Measurements from ENCODE around the gene P2RX4.
"Not testable (repeated sequence)": the region's sequence is repeated elsewhere in the genome, so short reads cannot be mapped to it uniquely, and the experiment has no call there.

Gene P2RX4

DNA sequence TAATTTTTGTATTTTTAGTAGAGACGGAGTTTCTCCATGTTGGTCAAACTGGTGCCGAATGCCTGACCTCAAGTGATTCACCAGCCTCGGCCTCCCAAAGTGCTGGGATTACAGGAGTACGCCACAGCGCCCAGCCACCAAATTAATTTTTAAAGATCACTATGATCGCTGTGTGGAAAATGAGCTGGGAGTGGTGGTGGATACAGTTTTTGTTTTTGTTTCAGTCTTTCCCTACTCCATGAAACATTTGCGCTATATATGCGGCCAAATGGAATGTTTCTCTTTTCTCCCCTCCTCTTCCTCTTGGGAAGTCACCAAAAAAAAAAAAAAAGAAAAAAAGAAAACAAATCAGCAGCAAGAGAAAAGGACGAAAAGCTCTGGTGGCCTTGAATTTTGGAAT, 20.8 kb upstream of the P2RX4 start:
- no peak for FAIRE-seq

DNA sequence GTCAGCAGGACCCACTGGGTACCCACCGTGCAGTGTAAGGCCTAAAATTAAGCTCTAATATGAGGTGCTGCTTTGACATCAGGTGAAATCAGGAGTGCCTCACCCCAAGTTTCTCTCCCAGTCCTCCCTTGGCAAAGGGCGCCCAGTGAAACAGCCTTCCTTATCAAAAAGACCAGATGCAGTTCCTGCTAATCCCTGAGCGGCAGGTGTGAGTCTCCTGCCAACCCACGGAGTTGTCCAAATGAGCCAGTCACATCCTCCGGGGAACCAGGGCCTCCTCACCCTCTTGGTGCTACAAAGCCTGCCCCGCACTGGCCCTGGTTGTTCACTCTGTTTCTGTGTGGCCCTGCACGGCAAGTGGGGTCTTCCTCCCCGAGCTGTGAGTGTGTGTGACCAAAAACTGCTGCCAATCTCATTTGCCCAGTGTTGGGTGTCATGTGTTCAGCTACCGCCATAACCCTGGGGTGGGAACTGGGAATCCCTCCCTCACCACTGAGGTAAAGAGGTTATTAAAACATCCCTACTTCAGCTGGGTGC, 20.2 kb upstream of the P2RX4 start:
- no peak for FAIRE-seq

DNA sequence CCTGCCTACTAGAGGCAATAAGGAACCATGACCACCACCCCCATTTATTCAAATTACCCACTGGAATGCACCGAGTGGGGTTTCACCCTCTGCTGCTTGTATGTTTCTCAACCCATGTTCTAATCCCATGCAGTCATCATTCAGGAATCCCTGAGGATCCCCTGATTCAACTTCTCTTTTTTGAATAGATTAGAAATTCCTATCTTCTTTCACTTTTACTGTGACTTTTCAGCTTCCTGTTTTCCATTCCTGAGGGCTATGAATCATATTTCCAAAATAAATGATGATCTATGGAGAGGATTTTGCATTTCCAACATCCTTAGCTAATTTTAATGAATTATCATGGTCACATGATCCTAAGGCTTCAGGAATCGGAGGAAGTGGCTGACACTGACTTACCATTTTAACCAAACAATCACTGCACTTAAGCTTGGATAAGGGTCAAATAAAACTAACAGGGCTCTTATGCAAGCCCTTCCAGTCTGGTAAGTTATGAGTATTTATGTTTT, 19.4 kb upstream of the P2RX4 start:
- no peak for FAIRE-seq

DNA sequence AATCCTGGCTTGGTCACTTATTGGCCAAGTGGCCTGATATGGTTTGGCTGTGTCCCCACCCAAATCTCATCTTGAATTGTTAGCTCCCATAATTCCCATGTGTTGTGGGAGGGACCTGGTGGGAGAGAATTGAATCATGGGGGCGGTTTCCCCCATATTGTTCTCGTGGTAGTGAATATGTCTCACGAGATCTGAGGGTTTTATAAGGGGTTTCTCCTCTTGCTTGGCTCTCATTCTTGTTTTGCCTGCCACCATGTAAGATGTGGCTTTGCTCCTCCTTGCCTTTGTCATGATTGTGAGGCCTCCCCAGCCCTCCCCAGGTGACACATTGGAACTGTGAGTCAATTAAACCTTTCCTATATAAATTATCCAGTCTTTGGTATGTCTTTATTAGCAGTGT, 18.8 kb upstream of the P2RX4 start:
- FAIRE-seq, result no peak

DNA sequence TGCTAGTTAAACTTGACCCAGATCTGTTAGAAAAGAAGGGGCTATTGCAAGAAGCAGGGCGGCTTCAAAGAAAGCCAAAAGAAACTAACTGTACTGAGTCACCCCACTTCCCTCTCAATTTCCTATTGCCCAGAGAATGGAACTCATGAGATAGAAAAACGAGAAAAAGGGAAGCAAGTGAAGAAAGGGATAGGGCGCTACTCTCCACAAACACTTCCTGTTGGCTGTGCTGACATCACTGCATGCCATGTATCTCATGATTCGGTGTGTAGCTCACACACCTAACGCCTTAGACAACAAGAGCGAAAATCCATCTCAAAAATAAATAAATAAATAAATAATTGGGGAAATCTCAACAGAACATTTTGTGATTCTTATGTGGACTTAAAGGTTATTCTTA, 13.0 kb upstream of the P2RX4 start:
- FAIRE-seq, result no peak

DNA sequence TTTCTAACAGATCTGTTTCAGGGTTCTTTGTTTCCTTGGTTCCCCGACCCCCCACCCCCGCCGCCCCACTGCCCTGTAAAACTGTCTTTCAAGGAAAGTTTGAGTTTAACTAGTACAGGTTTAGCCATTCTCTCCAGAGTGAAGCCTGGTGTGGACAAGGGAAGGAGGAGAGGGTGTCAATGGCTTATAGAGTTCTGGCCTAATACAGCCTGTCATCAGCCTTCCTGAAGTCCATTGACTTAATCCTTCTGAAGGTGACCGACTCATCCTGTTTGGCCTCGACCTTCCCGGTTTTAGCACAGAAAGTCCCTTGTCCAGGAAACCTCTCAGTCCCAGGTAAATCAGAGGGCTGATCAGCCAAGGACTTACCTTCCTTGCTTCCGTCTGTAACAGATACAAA, 11.0 kb upstream of the P2RX4 start:
- no peak for FAIRE-seq

DNA sequence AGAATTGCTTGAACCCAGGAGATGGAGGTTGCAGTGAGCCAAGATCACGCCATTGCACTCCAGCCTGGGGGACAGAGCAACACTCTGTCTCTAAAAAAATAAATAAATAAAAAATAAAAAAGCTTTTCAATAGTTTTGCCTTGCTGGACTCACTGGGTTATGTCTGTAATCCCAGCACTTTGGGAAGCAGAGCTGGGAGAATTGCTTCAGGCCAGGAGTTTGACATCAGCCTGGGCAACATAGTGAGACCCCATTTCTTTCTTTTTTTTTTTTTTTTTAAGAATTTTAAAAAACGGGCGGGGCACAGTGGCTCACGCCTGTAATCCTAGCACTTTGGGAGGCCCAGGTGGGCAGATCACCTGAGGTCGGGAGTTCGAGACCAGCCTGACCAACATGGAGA, 8.8 kb upstream of the P2RX4 start:
- FAIRE-seq, result not testable (repeated sequence)

DNA sequence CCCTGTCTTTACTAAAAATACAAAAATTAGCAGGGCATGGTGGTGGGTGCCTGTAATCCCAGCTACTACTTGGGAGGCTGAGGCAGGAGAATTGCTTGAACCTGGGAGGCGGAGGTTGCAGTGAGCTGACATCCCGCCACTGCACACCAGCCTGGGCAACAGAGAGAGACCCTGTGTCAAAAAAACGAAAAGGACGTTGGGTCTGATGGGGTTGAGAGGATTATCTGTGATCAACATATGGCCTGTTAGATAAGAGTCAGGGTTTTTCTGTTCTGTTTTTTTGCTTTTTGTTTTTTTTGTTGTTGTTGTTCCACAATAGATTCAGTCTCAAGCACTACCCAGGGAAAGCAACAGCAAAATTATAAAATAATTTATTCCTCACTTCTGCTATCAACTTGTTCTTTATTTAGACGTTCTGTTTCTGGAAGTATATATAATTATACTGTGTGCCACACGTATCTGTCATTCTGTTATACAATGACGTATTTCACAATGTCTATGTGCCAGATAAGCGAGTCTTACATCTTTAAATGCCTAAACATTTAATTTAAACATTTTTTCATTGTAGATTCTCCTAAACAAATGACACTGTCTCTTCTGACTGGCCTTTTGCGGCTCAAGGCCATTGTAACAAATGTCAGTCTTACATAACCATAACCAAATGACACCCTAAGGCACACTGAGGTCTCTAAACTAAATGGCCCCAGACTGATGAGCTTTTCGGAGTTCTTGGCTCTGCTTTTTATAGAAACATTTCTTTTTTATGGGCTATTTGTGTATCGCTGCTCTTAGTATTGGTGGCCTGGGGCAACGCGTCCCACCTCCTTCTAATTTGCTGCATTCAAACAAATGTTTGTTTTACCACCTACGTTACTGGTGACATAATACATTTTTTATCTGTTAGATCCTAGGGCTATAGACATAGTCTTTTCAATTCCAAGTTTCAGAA, 7.2 kb upstream of the P2RX4 start:
- no peak for FAIRE-seq

DNA sequence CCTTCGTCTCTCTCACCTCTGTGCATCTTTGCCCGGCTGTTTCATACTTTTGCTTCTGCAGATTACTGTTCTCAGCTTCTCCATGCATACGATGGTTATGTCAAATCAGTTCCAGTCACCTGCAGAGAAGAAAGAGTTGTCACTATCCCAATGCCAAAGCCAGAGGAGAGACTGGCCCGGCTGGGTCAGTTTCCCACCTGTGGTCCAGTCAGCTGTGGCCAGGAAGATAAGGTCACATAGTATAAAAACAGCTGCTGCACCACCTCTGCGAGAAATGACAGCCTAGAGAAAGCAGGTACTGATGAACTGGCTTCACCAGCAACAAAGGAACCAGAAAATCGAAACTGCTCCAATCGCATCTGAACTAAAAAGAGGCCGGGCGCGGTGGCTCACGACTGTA, 6.4 kb upstream of the P2RX4 start:
- FAIRE-seq, result no peak

DNA sequence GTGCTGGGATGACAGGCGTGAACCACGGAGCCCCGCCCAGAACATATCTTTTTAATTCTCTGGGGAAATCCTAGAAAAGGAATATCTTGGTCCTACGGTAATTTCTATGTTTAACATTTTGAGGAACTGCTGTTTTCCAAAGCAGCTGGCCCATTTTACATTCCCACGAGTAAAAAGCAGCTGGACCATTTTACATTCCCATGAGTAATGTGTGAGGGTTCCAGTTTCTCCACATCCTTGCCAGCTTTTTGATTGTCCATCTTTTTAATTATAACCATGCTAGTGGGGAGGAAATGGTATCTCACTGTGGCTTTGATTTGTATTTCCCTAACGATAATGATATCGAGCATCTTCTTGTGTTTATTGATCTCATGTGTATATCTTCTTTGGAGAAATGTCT, 4.4 kb upstream of the P2RX4 start:
- no peak for FAIRE-seq

DNA sequence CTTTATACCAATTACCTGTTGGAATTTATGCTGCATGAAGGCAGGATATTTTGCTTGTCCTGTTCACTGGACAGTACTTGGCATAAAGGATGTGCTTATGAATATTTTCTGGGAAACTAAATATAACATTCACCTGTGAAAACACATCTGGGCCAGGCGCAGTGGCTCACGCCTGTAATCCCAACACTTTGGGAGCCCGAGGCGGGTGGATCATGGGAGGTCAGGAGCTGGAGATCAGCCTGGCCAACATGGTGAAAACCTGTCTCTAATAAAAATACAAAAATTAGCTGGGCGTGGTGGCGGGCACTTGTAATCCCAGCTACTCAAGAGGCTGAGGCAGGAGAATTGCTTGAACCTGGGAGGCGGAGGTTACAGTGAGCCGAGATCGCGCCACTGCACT, 1.4 kb upstream of the P2RX4 start:
- not testable (repeated sequence) for FAIRE-seq

DNA sequence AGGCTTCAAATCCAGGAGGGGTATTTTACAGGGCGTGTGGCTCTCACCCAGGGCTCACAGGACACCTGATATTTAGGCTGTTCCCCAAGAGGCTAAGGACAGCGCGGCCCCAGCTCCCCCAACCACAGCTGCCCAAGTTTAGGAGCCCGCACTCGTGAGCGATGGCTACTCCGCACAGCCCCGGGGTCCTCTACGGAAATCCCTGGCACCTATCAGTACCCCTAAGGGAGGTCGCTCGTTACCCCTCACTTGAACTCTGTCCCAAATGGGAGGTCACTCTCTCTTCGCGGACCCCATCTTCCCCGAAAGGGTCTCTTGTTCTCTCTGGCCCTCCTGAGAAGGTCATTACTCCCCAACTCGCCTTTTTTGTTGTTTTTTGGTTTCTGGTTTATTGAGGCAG, 708 bp upstream of the P2RX4 start:
- no peak for FAIRE-seq

DNA sequence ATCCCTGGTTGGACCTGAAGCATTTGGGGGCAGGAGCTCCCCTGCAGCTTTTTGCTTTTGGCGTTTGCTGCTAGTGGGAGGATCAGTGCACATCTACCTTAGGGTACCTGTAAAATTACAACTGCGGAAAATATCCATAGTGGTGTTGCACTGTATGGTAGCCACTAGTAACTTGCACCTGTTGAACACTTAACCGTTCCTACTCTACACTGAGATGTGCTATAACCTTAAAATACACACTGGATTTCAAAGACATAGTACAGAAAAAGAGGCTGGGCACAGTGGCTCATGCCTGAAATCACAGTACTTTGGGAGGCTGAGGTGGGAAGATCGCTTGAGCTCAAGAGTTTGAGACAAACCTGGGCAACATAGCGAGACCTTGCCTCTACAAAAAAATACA, 2.9 kb downstream of the P2RX4 start:
- no peak for FAIRE-seq

DNA sequence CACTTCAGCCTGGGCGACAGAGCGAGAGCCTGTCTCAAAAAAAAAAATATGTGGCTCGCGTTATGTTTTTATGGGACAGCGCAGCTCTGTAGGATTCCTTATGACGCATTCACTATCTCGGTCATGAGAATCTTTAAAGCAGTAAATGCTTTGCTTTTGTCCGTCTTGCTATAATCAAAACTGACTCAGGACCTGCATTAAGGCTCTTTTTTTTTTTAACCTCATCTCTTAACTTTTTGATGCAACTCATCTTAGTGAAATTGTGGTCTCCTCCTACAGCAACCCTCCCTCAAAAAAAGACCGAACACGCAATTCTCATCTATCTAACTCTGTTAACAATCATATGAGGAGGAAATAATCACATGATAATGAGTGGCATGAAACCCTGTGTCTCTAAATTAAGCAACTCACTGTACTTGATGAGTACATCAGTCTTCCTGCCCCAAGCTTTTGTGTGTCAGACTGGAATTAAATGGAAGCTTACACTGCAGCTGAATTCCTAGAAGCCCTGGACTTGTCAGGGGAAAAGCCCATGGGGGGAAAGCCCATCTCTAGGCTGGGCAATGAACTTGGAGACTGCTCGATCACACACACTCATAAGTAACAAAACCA, 4.3 kb downstream of the P2RX4 start:
- FAIRE-seq, result no peak

DNA sequence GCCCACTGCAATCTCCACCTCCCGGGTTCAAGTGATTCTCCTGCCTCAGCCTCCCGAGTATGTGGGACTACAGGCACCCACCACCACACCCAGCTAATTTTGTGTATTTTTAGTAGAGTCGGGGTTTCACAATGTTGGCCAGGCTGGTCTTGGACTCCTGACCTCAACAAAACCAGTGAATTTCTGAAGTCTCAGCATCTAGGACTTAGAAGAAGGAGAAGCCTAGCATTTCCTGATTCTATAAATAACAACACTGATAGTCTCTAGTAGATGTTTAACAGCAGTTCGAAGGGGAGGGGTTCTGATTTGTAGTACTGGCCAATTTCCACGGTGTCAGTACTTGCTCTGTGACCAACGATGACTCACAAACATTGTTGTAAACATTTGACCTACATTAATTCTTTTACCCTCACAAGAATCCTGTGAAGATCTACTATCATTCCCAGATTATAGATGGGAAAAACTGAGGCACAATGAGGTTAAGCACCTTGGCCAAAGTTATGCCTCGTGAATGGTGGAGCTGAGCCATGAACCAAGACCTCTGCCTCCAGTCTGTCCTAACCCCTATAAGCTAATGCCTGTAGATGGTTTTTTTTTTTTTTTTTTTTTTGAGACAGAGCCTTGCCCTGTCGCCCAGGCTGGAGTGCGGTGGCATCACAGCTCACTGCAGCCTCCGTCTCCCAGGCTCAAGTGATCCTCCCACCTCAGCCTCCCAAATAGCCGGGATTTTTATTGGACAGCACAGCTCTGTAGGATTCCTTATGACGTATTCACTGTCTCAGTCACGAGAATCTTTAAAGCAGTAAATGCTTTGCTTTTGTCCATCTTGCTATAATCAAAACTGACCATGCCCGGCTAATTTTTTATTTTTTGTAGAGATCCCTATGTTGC, 5.2 kb downstream of the P2RX4 start:
- FAIRE-seq, result peak; percentile 87

DNA sequence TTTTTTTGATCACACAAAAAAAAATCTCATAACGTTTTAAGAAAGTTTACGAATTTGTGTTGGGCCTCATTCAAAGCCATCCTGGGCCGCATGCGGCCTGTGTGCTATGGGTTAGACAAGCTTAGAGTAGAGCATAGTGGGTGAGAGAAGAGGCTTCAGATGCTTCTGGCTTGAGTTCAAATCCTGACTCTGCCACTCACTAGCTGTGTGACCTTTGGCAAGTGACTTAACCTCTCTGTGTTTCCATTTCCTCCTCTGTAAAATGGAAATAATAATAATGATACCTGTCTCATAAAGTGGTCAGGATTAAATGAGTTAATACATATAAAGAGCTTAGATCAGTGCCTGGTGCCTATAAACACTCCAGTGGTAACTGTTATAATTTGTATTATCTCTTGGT, 6.2 kb downstream of the P2RX4 start:
- no peak for FAIRE-seq

DNA sequence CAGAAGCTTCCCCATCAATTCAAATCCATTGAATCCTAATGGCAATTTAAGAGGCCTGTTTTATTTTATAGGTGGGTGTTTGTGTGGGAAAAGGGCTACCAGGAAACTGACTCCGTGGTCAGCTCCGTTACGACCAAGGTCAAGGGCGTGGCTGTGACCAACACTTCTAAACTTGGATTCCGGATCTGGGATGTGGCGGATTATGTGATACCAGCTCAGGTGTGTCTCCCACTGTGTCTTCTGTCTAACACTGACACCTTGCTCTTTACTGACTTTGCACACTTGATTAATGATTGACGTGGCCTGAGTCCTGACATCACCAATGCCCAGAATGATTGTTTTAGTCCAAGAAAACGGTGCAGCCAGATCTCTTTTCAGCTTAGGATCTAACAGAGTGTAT, 7.1 kb downstream of the P2RX4 start:
- no peak for FAIRE-seq

DNA sequence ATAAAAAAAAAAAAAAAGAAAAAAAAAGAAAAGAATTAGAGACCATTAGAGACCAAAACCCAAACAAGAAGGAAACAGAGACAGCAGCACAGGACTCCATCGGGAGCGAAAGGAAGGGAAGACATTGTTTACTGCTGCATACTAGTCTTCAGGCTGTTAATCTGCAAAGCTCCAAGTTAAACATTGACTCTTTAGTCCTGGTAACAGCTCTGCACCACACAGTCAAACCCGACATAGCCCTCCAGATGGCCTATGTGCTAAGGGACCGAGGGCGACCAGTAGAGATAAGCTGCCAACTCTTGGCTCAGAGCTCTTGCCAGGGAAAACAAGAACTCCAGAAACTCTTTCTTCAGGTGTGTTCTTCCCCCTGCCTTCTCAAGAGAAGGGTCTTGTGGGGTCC, 7.8 kb downstream of the P2RX4 start:
- FAIRE-seq, result no peak

DNA sequence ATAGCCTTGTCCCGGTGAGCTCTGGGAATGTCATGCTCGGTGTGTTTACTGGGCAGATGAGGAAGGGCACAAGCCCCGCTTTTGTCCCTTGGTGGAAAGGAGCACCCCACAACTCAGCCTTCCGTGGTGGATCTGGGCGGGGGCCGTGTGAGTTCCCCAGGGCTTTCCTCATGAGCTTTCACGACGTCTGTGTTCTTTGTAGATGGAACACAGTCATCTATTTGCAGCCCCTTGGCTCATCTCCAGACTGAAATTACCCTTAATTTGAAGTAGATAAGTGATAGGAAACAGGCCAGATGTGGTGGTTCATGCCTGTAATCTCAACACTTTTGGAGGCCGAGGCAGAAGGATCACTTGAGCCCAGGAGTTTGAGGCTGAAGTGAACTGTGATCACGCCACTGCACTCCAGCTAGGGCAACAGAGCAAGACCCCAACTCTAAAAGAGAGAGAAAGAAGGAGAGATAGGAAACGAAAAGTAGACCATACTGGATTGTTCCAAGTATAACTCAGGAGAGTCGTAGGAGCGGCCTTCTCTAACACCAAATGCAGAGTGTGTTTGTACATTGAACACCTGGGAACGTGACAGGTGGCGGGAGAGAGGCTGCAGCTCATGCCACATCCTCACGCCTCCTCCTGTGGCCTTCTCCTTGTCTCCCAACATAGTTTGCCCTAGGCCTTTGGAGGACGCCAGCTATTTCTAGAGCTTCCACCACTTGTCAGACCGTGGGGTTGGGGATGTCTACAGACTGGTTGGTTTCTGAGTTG, 8.8 kb downstream of the P2RX4 start:
- no peak for FAIRE-seq

DNA sequence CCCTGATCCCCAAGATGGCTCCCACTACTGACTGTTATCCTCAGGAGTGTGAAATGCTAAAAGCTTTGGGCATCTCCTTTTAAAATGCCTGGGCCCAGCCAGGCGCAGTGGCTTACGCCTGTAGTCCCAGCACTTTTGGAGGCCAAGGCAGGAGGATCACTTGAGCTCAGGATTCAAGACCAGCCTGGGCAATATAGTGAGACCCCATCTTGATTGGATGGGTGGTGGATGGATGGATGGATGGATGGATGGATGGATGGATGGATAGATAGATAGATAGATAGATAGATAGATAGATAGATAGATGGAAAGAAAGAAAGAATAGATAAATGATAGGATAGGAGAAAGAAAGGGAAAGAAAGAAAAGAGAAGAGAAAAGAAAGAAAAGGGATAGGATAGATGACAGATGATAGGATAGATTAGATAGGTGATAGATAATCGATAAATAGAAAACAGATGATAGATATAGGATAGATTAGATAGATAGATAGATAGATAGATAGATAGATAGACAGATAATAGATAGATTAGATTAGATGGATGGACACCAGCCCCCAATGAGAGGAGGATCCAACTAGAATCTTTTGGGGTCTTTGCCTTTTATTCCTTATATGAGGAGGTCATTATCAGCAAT, 9.5 kb downstream of the P2RX4 start:
- FAIRE-seq, result no peak

DNA sequence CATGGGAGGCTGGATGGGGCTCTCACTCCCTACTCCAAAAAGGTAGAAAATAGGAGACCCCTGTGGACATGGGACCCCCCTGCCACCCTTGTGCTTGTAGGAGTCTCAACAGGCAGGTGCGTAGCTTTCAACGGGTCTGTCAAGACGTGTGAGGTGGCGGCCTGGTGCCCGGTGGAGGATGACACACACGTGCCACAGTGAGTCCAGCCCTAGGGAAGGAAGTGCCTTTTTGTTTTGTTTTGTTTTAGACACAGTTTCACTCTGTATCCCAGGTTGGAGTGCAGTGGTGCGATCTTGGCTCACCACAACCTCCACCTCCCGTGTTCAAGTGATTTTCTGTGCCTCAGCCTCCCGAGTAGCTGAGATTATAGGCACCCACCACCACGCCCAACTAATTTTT, 12.9 kb downstream of the P2RX4 start:
- FAIRE-seq, result no peak

Data from islet of Langerhans (tissue), 1 donor.